ENCODE results near the gene ZNF280C. TPM values are rescaled to one million over a fixed set of nuclear protein-coding genes. Genes with fewer than 3 reads are reported as not detected.
A peak's percentile ranks its signal among the peaks of the same experiment; 100 is the strongest.
"Not testable (repeated sequence)": the region's sequence is repeated elsewhere in the genome, so short reads cannot be mapped to it uniquely, and the experiment has no call there.

The ZNF280C gene
- total RNA-seq, 1 experiment from 2014 or later: 10.5 TPM

DNA sequence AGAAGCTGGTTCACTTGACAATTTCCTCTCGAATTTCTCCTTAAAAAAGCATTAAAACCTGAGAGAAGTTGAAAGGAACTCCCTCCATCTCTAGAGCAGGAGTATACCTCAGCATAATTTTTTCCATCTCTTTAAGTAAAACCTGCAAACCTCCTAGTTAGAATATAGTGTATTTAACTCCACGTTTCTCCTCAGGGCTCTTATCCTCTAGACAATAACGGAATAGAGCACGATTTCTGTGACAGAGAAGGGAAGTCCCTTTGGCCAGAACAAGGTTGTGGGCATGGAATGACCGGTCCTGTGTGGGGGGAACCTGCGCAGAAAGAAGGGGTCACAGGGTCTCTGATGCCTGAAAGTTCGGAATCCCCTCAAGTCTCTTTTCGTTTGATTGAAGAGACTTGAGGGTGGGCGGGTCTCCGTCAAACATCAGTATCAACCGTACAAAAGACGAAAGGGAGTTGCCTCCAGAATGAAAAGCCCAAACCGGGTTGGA is 697 bp downstream of the ZNF280C start:
- no peak for DNase-seq (ENCODE audit: low read depth, low spot score)
- in situ Hi-C loops (cut with HindIII; ENCODE audit: low pct_unique_long_range_greater_than_20kb, low sequenced_read_pairs): no loop called here

DNA sequence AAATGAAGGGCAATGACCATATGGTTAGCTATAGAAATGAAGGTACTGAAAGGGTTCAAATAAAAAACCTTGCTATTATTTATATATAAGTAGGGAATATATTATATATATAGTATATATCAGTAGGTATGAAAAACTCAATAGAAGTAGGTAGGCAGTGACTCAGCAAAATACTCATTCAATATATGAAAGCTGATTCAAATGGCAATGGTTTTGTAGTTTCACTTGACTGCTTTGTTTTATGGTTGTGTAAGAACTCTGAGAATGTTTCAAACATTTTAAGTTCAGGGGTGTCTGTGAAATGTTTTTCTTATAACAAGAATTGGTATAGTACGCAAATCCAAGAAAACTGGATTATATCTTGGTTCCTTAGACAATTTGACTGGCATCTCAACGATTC is 4.1 kb downstream of the ZNF280C start:
- in situ Hi-C loops (cut with HindIII; ENCODE audit: low pct_unique_long_range_greater_than_20kb, low sequenced_read_pairs): no loop called here
- DNase-seq (ENCODE audit: low read depth, low spot score): no peak

DNA sequence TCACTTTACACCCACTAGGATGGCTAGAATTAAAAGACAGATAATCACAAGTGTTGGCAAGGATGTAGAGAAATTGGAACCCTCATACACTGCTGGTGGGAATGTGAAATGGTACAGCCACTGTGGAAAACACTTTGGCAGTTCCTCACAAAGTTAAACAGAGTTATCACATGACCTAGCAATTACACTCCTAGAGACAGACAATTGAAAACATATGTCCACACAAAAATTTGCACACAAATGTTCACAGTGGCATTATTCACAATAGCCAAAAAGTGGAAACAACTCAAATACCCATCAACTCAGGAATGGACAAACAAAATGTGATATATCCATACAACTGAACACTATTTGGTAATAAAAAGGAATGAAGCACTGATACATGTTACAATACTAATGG is 5.7 kb downstream of the ZNF280C start:
- in situ Hi-C loops (cut with HindIII; ENCODE audit: low pct_unique_long_range_greater_than_20kb, low sequenced_read_pairs): no loop called here
- no peak for DNase-seq (ENCODE audit: low read depth, low spot score)

DNA sequence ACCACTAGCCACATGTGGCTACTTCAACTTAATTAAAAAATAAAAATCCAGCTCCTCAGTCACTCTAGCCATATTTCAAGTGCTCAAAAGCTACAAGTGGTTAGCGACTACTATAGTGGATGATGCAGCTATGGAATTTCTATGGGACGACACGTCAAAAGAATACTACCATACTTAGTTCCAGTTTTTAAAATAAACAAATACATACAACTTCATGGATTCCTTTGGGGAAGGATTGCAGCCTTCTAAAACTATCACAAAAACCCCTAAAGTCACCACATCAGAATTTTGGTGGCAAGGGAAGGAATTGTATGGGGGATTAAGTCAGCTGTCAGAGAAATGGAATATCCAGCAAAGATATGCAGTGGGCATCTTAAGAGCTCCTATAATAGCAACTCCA is 6.5 kb downstream of the ZNF280C start:
- in situ Hi-C loops (cut with HindIII; ENCODE audit: low pct_unique_long_range_greater_than_20kb, low sequenced_read_pairs): no loop called here
- no peak for DNase-seq (ENCODE audit: low read depth, low spot score)

DNA sequence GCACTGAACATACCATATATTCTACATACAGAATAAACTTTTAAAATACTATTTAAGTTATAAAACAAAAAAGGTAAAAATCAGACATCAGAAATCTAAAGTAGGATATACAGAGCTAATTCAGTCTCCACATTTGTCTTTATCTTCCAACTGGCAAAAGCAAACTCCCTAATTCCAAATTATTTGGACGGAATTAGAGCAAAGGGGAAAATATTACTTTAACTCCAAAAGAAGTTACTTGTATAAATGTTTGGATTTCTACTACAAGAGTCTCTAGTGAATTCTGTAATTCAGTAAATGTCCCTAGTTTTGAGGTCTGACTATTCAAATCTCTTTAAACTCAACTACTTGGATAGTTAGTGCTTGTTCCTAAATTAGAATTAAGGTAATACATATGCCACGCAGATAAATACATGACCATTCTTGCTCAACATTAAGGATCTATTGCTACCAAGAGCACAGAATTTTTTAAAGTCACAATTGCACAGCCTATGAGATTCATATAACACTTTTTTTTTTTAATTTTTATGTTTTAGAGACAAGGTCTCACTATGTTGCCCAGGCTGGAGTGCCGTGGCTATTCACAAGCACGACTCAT is 7.3 kb downstream of the ZNF280C start:
- in situ Hi-C loops (cut with HindIII; ENCODE audit: low pct_unique_long_range_greater_than_20kb, low sequenced_read_pairs): no loop called here
- DNase-seq (ENCODE audit: low read depth, low spot score): no peak

DNA sequence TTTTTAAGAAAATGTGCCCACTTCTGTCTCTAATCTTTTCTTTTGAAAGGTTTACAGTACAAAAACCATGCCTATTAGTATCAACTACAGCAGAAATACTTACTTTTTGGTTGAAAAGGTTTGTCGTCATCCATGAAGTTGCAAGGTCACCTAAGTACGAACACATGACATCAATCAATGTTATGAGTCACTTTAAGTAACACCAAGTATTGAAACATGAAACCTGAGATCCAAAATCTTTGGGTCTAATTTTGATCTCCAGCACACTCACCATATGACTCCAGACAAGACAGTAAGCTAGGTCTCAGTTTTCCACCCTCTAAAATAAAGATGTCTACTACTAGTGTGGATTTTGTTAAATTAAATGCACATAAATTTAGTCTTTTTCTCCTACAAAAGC is 8.4 kb downstream of the ZNF280C start:
- DNase-seq (ENCODE audit: low read depth, low spot score): no peak
- in situ Hi-C loops (cut with HindIII; ENCODE audit: low pct_unique_long_range_greater_than_20kb, low sequenced_read_pairs): no loop called here

DNA sequence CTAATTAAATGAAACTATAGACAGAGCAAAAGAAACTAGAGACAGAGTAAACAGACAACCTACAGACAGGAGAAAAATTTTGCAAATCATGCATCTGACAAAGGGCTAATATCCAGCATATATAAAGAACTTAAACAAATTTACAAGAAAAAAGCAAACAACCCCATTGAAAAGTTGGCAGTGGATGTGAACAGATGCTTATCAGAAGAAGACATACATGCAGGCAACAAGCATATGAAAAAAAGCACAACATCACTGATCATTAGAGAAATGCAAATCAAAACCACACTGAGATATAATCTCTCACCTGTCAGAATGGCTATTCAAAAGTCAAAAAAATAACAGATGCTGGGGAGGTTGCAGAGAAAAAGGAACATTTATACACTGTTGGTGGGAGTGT is 14.8 kb downstream of the ZNF280C start:
- no peak for DNase-seq (ENCODE audit: low read depth, low spot score)
- in situ Hi-C loops (cut with HindIII; ENCODE audit: low pct_unique_long_range_greater_than_20kb, low sequenced_read_pairs): no loop called here

DNA sequence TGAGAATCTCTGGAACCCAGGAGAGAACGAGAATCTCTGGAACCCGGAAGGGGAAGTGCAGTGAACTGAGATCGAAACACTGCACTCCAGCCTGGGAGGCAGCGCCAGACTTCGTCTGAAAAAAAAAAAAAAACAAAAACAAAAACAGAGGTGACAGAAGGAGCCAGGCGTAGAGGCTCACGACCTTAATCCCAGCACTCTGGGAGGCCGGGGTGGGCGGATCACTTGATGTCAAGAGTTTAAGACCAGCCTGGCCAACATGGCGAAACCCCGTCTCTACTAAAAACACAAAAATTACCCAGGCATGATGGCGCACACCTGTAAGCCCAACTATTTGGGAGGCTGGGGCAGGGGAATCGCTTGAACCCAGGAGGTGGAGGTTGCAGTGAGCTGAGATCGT is 17.0 kb downstream of the ZNF280C start:
- in situ Hi-C loops (cut with HindIII; ENCODE audit: low pct_unique_long_range_greater_than_20kb, low sequenced_read_pairs): no loop called here
- no peak for DNase-seq (ENCODE audit: low read depth, low spot score)

DNA sequence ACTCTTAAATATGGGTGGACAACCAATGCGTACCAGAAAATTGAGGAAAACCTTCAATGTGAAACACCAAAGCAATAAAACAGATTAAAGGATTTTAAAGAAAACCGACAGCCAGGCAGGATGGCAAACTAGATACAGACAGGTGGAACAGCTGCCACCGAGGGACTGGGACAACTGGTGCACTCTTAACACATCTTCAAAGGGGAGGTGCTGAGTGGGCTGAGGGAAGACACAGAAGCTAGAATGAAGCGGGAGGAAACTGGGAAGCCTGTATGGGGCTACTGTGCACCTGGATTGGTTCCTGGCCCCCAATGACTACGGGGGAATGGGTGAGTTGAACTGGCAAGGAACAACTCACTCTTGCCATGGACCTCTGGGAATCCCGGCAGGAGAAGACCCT is 20.7 kb downstream of the ZNF280C start:
- no peak for DNase-seq (ENCODE audit: low read depth, low spot score)
- in situ Hi-C loops (cut with HindIII; ENCODE audit: low pct_unique_long_range_greater_than_20kb, low sequenced_read_pairs): no loop called here

DNA sequence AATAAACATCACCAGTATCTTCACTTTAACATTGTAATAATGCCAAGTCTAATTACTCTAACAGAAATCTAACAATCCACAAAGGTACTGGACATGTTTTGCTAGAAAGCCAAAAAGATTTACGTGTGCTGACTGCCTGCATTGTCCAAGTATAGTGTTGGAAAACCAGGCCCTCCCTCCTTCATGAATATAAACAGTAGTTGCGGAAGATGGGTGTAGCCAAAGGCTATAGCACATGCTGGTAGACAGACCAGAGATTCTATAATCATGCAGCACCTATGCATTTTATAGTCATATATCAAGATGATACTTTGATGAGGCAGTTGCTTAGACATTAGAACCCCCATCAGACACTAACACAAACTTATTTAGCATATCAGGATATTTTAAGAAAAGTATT is 22.6 kb downstream of the ZNF280C start:
- no peak for DNase-seq (ENCODE audit: low read depth, low spot score)
- in situ Hi-C loops (cut with HindIII; ENCODE audit: low pct_unique_long_range_greater_than_20kb, low sequenced_read_pairs): no loop called here

DNA sequence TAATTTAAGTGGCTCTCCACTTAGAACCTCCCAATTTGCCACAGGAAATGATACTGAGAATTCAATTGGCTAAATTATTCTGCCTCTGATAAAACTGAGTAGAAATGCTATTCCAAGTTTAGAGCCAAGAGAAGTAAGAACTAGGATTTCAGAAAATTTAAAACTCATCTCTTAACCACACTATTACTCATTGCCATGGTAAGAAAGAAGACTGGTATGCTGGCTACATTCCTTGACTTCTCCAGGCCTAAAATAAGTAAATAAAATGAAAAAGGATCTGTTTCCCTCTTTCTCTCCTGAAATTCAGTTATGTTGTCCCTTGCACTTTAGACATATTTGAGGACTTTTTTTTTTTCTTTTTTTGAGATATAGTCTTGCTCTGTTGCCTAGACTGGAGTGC is 23.3 kb downstream of the ZNF280C start:
- no peak for DNase-seq (ENCODE audit: low read depth, low spot score)
- in situ Hi-C loops (cut with HindIII; ENCODE audit: low pct_unique_long_range_greater_than_20kb, low sequenced_read_pairs): no loop called here

DNA sequence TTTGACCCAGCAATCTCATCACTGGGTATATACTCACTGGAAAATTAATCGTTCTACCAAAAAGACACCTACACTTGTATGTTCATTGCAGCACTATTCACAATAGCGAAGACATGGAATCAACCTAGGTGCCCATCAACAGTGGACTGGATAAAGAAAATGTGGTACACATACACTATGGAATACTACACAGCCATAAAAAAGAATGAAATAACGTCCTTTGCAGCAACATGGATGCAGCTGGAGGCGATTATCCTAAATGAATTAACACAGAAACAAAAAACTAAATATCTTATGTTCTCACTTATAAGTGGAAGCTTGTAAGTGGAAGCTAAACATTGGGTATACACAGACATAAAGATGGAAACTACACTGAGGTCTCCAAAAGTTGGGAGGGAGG is 37.5 kb downstream of the ZNF280C start:
- in situ Hi-C loops (cut with HindIII; ENCODE audit: low pct_unique_long_range_greater_than_20kb, low sequenced_read_pairs); DNase-seq (ENCODE audit: low read depth, low spot score): not testable (repeated sequence)

DNA sequence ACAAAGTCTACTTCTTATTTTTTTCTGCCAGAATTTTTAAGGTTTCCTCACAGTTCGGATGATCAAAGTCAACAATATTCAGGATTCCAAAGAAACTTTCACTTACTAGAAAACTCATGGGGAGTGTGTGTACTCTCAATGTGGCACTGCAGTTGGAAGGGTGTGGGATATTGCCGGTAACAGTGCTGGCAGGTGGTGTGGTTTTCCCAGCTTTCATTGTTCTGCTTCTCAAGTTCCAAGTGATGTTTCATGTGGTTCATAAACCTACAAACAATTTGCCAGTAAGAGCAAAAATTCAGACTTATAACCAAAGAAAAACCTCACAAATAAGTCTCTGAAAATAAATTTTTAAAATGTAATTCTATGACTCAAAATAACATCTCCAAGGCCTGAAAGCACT is 39.8 kb downstream of the ZNF280C start:
- no peak for DNase-seq (ENCODE audit: low read depth, low spot score)
- in situ Hi-C loops (cut with HindIII; ENCODE audit: low pct_unique_long_range_greater_than_20kb, low sequenced_read_pairs): no loop called here

DNA sequence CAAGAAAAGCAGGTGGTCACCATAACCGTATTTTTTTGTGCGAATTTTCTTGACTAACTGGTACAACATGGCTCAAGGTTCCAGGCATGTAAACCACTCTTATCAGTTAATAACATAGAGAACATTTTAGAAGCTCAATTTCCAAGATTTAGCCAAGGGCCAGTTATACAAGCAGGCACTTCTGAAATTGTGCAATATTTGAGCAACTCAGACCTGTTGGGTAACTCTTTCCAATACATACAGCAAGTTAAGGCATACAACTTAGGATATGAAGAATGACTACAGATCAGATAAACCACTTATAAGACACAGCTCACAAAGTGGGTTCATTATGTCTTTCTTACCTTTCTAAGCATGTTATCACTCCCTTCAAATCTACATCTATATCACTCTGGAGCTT is 43.9 kb downstream of the ZNF280C start:
- DNase-seq (ENCODE audit: low read depth, low spot score): no peak
- in situ Hi-C loops (cut with HindIII; ENCODE audit: low pct_unique_long_range_greater_than_20kb, low sequenced_read_pairs): no loop called here

DNA sequence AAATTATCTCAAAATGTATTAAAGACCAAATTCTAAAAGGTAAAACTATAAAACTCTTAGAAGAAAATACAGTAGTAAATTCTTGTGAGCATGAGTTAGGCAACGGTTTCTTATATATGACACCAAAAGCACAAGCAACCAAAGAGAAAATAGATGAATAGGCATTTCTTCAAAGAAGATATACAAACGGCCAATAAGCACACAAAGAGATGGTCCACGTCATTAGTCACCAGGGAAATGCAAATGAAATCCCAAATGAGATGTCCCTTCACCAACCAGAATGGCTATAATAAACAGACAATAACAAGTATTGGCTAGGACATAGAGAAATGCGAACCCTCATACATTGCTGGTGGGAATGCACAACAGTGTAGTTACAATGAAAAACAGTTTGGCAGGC is 52.4 kb downstream of the ZNF280C start:
- in situ Hi-C loops (cut with HindIII; ENCODE audit: low pct_unique_long_range_greater_than_20kb, low sequenced_read_pairs): no loop called here

DNA sequence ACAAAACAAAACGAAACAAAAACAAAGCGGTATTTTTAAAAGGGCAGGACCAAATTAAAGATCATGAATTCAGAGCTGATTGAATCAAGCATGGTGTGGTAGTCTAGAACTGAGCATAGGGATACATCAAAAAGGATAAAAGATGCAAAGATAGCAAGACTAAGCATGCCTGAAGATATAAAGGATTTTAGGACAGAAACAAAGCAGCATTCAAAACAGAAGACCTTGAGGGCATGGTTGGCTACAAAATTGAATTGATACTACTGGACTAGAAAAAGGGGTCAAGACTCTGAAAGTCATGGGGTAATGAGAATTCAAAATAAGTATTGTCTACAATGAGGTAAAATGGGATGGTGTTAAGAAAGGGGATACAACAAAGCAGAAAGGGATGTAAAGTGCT is 55.3 kb downstream of the ZNF280C start:
- in situ Hi-C loops (cut with HindIII; ENCODE audit: low pct_unique_long_range_greater_than_20kb, low sequenced_read_pairs): no loop called here
- peak; percentile 78 for DNase-seq (ENCODE audit: low read depth, low spot score)

More for the DNA sequence above, 52.4 kb downstream of the ZNF280C start:
- DNase-seq (ENCODE audit: low read depth, low spot score): peak; percentile 84

DNA sequence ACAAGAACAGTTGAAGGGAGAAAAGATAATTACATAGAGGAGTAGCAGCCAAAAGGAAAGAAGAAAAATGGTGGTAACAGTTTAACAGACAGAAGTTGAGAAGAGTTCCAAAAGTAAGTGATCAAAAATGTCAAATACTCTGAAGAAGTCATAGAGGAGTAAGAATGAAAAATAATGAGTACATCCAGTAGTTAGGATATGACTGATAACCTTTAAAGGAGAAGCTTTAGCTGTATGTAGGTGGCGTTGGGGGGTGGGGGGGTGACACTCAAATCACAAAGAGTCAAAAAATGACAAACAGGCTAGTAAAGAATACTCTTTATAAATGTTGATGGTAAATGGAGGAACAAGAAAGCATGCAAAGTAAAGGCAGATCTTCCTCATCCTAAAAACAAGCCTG is 56.3 kb downstream of the ZNF280C start:
- in situ Hi-C loops (cut with HindIII; ENCODE audit: low pct_unique_long_range_greater_than_20kb, low sequenced_read_pairs): no loop called here
- no peak for DNase-seq (ENCODE audit: low read depth, low spot score)

DNA sequence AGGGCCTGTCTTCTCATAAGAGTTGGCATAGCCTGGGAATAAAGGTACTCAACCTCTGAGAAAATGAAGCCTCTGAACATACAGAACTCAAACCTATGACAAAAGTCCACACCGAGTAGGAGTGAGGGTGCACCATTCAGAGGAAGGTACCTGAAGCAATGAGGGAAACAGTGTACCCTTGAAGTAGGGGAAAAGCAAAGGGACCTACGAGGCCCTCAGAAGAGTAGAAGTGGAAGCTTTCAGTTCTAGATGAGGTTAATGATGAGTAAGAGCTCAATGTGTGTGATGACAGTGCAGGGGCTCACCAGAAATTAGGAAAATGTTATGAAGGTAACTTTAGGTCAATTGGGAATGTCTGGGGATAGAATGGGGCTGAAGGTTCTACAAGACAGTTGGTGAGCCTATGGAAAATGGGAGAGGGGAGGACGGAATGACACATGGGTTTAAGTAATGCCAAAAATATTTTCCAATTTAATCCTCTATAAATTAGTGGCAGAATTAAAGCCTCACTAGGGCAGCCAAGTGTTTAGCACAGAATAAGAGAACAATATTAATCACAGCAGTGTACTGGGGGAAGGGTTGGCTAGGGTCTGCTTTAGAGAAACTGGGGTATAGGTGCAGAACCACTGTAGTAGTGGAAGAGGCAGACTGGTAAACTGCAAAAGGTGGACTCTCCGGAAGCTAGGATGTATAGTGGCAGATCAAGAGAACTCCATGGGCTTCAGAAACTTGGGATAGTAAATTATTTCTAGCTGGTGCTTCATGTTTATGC is 57.1 kb downstream of the ZNF280C start:
- in situ Hi-C loops (cut with HindIII; ENCODE audit: low pct_unique_long_range_greater_than_20kb, low sequenced_read_pairs): no loop called here
- DNase-seq (ENCODE audit: low read depth, low spot score): no peak

DNA sequence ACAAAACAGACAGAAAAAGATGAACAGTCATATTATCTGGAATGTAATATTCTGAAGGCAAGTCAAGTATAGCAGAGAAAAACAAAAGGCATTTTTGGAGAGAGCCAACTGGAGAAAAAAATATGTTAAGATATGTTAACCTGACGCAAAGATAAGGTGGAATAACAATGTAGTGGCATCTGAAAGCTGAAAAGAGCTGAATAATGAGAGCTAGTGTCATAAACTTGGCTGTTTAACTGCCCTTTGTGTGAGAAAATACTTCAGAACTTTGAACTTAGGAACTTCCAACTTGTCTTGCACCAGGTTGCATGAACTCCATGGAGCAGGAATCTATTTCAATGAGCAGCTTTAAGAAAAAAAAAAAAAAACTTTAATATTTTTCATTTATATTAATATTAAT is 64.1 kb downstream of the ZNF280C start:
- in situ Hi-C loops (cut with HindIII; ENCODE audit: low pct_unique_long_range_greater_than_20kb, low sequenced_read_pairs): no loop called here

More for the DNA sequence above, 64.1 kb downstream of the ZNF280C start:
- no peak for DNase-seq (ENCODE audit: low read depth, low spot score)
